K562 (cell line): ENCODE measurements around the gene NTN1. TPM values are rescaled to one million over a fixed set of nuclear protein-coding genes. Genes with fewer than 3 reads are reported as not detected.

Source experiments
- ATAC-seq: fragments of 200-7000 bp; cut with Tn5 transposase; 3 replicates; pipeline ENCODE4 v1.9.1; 2020; ENCODE audit warnings: moderate library complexity
- BruUV-seq: library from RNA; stranded (reverse); fragments of 400-500 nt; replicated peaks from 2 replicates; lab custom pipeline; 2021; lab: Mats Ljungman, UMichigan
- CTCF ChIA-PET: fragments of 300-600 bp; formaldehyde crosslinking; extraction: SDS; loops from one replicate; lab custom pipeline; 2021; ENCODE audit warnings: low intra/inter-chr PET ratio; lab: Yijun Ruan, JAX
- POLR2A ChIA-PET: fragments of 300-600, 350-650 bp; sonication (Branson Sonifier 250); formaldehyde crosslinking; extraction: SDS; loops from one replicate; lab custom pipeline; 2021; ENCODE audit warnings: antibody characterized with exemption, inconsistent platforms; lab: Yijun Ruan, JAX
- DNase-seq, 4 experiments: peaks; one replicate each; pipeline versions ENCODE4 v3.0.0 to v3.0.0-alpha.2; 2011 to 2018; ENCODE audit warnings: low spot score in 3 of 4, mixed read lengths in 3 of 4; ENCODE audit errors: extremely low read depth in 1 of 4
- FAIRE-seq: peaks from 2 replicates; lab custom pipeline; 2011; peaks lifted over from hg19 to GRCh38; lab: Jason Lieb, UNC
- H2AFZ ChIP-seq: 2 replicates; pipeline ENCODE4 v1.6.0; 2011; ENCODE audit warnings: low read depth, low read length, control low read depth, inconsistent platforms
- H3K27ac ChIP-seq: fragments of 200-600 bp; 3 replicates; pipeline ENCODE4 v1.8.0; 2011; ENCODE audit warnings: low read depth, mild to moderate bottlenecking, control low read depth, inconsistent platforms, low read length, moderate library complexity, mixed read lengths; ENCODE audit errors: extremely low read depth
- H3K27me3 ChIP-seq, 2 experiments: fragments of 300-600 bp in 1 of 2; 2 replicates in 1 of 2; 3 replicates in 1 of 2; pipeline versions ENCODE4 v1.6.0 to v1.8.0; 2011; ENCODE audit warnings: inconsistent platforms in 2 of 2, low read length in 2 of 2, mild to moderate bottlenecking in 1 of 2, mixed read lengths in 1 of 2, moderate library complexity in 1 of 2; ENCODE audit not compliant: control insufficient read depth in 2 of 2, insufficient read depth in 2 of 2
- H3K36me3 ChIP-seq: fragments of 300-600 bp; 3 replicates; pipeline ENCODE4 v1.8.0; 2011; ENCODE audit warnings: mild to moderate bottlenecking, low read length, inconsistent platforms; ENCODE audit not compliant: control insufficient read depth, insufficient read depth
- H3K4me1 ChIP-seq, 2 experiments: fragments of 200-600 bp in 1 of 2; replicated peaks in 1 of 2; 2 replicates in 1 of 2; 3 replicates in 1 of 2; pipeline versions ENCODE4 v1.5.1 to v1.8.0; 2011; ENCODE audit warnings: inconsistent platforms in 2 of 2, low read length in 2 of 2, mild to moderate bottlenecking in 1 of 2, mixed read lengths in 1 of 2, moderate library complexity in 1 of 2; ENCODE audit not compliant: control insufficient read depth in 2 of 2, insufficient read depth in 2 of 2
- H3K4me2 ChIP-seq: 2 replicates; pipeline ENCODE4 v1.6.1; 2011; ENCODE audit warnings: low read length, control low read depth, inconsistent platforms, mixed read lengths; ENCODE audit not compliant: insufficient read depth
- H3K4me3 ChIP-seq: fragments of 200-600 bp; sonication (generic), shearing (Covaris generic); 2 replicates; pipeline ENCODE4 v1.5.1; 2016; ENCODE audit warnings: control low read depth, inconsistent platforms
- H3K79me2 ChIP-seq: fragments of 200-600 bp; 3 replicates; pipeline ENCODE4 v1.8.0; 2011; ENCODE audit warnings: low read length, inconsistent platforms; ENCODE audit not compliant: control insufficient read depth, insufficient read depth
- H3K9ac ChIP-seq, 2 experiments: 2 replicates each; pipeline versions ENCODE4 v1.6.0 to v1.6.1; 2011; ENCODE audit warnings: low read depth in 2 of 2, low read length in 2 of 2, control low read depth in 1 of 2, inconsistent platforms in 1 of 2, mild to moderate bottlenecking in 1 of 2, mixed read lengths in 1 of 2; ENCODE audit not compliant: insufficient read depth in 1 of 2
- H3K9me1 ChIP-seq: one replicate; pipeline ENCODE4 v1.6.0; 2011; ENCODE audit warnings: inconsistent platforms, mild to moderate bottlenecking, low read length, moderate library complexity; ENCODE audit not compliant: control insufficient read depth, insufficient read depth
- H3K9me3 ChIP-seq: replicated peaks from 2 replicates; pipeline ENCODE4 v1.5.1; 2011; ENCODE audit warnings: low read depth, low read length, inconsistent platforms; ENCODE audit not compliant: control insufficient read depth, insufficient read depth
- H4K20me1 ChIP-seq: replicated peaks from 2 replicates; pipeline ENCODE4 v1.6.1; 2011; ENCODE audit warnings: low read length, inconsistent platforms, mixed read lengths; ENCODE audit not compliant: control insufficient read depth, insufficient read depth
- ERF ChIP-seq: fragments of 450-650 bp; formaldehyde crosslinking; IDR thresholded peaks from 2 replicates; pipeline ENCODE4 v1.4.0; 2020; ENCODE audit warnings: mild to moderate bottlenecking, mixed read lengths
- FOXO4 ChIP-seq: fragments of 450-650 bp; formaldehyde crosslinking; IDR thresholded peaks from 2 replicates; pipeline ENCODE4 v1.4.0; 2020; ENCODE audit warnings: mild to moderate bottlenecking, moderate library complexity
- ID3 ChIP-seq, 2 experiments: fragments of 250-450 bp in 1 of 2; fragments of 450-650 bp in 1 of 2; sonication (Bioruptor Pico) in 1 of 2; IDR thresholded peaks; 2 replicates each; pipeline versions ENCODE4 v1.6.1 to v1.8.0; 2016 to 2021; ENCODE audit warnings: mild to moderate bottlenecking in 2 of 2, moderate library complexity in 2 of 2, missing compliant biosample characterization in 1 of 2, missing genetic modification characterization in 1 of 2
- ZFP1 ChIP-seq: fragments of 450-650 bp; formaldehyde crosslinking; IDR thresholded peaks from 2 replicates; pipeline ENCODE4 v1.4.0; 2020; ENCODE audit warnings: mild to moderate bottlenecking, mixed read lengths
- ZNF444 ChIP-seq: fragments of 250-450 bp; sonication (Bioruptor Pico); IDR thresholded peaks from 2 replicates; pipeline ENCODE4 v1.4.0; 2020; ENCODE audit warnings: mild to moderate bottlenecking, moderate library complexity
- ZNF512 ChIP-seq: IDR thresholded peaks from 2 replicates; pipeline ENCODE4 v1.6.1; 2016; ENCODE audit warnings: missing genetic modification characterization, missing compliant biosample characterization
- ZNF717 ChIP-seq: fragments of 250-450 bp; sonication (Bioruptor Pico); IDR thresholded peaks from 2 replicates; pipeline ENCODE4 v1.5.0; 2021
- WGBS: fragments of 100-300 bp; shearing (Covaris generic); methylation state at CpG from one replicate; pipeline ENCODE4 v1.1.6; 2016; ENCODE audit warnings: low coverage, mixed read lengths; ENCODE audit not compliant: insufficient coverage; ENCODE audit errors: missing lambda C conversion rate; 5-methylcytosine and 5-hydroxymethylcytosine counted together
- in situ Hi-C: fragments of 300-500 bp; cut with MboI; formaldehyde crosslinking; loops from 4 replicates; pipeline ENCODE4 v1.15.0; 2018; ENCODE audit warnings: inconsistent platforms, mixed read lengths
- intact Hi-C: fragments of 100-400 bp; cut with micrococcal nuclease; formaldehyde crosslinking; loops from 2 replicates; pipeline ENCODE4 v1.14.2; 2022
- polyA plus RNA-seq, 8 experiments: library from polyadenylated mRNA; depleted of rRNA in 4 of 8; stranded (reverse) in 5 of 8; unstranded in 3 of 8; fragments of >200 nt; fragmentation: Nextera tagmentation in 2 of 8; fragmentation: Illumina TruSeq in 1 of 8; extraction: Ambion mirVana in 2 of 8; extraction: Trizol in 1 of 8; gene quantifications; 2 replicates each; pipeline versions ENCODE4 v1.2.1 to v1.2.3, GENCODE V29; 2011 to 2014; ENCODE audit warnings: inconsistent platforms in 1 of 8, missing spikeins in 1 of 8
- total RNA-seq, 7 experiments: library from RNA; depleted of rRNA in 6 of 7; stranded (reverse); fragments of >200 nt in 6 of 7; fragmentation: Illumina TruSeq in 2 of 7; extraction: Trizol in 2 of 7; gene quantifications; 2 replicates each; pipeline versions ENCODE4 v1.2.1 to v1.2.3, GENCODE V29; 2011 to 2021; ENCODE audit warnings: low replicate concordance in 1 of 7

Gene NTN1
- total and polyA plus RNA-seq, 9 of the 15 experiments (the other 6 are each of a cell fraction or from before 2014, with no cell fraction given) = 0.02 TPM; not detected in 8

- H2AFZ ChIP-seq = no peak overlapping the region
- no peaks in the 10 kb centered on the region for H3K9me3 ChIP-seq
- FAIRE-seq (no peak), ATAC-seq (no peak), DNase-seq (no peak)
- no peaks in the 10 kb centered on the region for H3K36me3 ChIP-seq
- H4K20me1 ChIP-seq = 0 out of 2 replicates have a peak, but pooled peaks cover 5% of the 10 kb centered on the region
- no TSS peak for BruUV-seq
- intact Hi-C loops (no loop called here), in situ Hi-C loops (no loop called here)
- no peak overlapping the region for H3K4me2 ChIP-seq
- TF ChIP-seq ZNF444 = no peak
- H3K79me2 ChIP-seq = no peaks in the 10 kb centered on the region
- H3K4me3 ChIP-seq = no peak overlapping the region
- ChIA-PET POLR2A (no interaction called here), CTCF (no interaction called here)
- 30% methylated on average over 8 of the region's 12 CpGs for WGBS
- peaks cover 0 to 19% of the 10 kb centered on the region in 2 experiments; a peak in 2 of 5 replicates for H3K27me3 ChIP-seq
- H3K9me1 ChIP-seq = no peaks in the 10 kb centered on the region
- H3K4me1 ChIP-seq = peaks cover 0 to 20% of the 10 kb centered on the region in 2 experiments; a peak in 2 of 5 replicates
- H3K27ac ChIP-seq = no peak overlapping the region
- H3K9ac ChIP-seq = no peak overlapping the region
Observed at GRCh38 chr17:9238340-9239245, 217.3 kb downstream of the NTN1 start.

DNA sequence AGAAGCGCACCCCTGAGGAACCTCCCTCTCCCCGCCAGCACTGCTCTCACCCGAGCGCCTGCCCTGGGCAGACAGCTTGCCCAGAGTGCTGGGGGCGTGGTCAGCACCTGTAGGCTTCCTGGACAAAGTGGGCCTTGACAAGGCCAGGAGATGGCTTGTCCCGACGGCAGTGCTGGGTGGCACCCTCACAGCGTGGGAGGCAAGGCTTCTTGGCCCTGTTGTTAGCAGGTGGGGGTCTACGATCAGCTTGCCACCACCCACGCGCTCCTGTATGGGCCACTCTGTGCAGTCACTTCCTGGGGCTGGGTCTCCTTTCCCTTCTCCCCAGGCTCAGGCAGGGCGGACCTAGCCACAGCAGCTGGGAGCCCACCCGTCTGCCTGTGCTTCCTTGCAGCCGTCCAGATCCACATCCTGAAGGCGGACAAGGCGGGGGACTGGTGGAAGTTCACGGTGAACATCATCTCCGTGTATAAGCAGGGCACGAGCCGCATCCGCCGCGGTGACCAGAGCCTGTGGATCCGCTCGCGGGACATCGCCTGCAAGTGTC is 218.0 kb downstream of the NTN1 start:
- H4K20me1 ChIP-seq = 0 out of 2 replicates have a peak, but pooled peaks cover 5% of the 10 kb centered on the region
- peak overlapping the region; percentile 52; the same call in 1 of the 2 replicates for H3K4me2 ChIP-seq
- ChIA-PET CTCF (no interaction called here), POLR2A (interaction anchor here (1.0 kb wide), 1 partner anchor 63 kb away, joined by 3 read pairs; no protein-coding TSS in a partner anchor)
- intact Hi-C loops (no loop called here), in situ Hi-C loops (no loop called here)
- peak overlapping the region; percentile 66 for H2AFZ ChIP-seq
- FAIRE-seq (no peak), ATAC-seq (no peak), DNase-seq (no peak)
- WGBS = 80% methylated on average over 4 of the region's 27 CpGs
- no peaks in the 10 kb centered on the region for H3K79me2 ChIP-seq
- H3K9me1 ChIP-seq = no peaks in the 10 kb centered on the region
- no peaks in the 10 kb centered on the region for H3K36me3 ChIP-seq
- no peak overlapping the region for H3K4me3 ChIP-seq
- H3K27me3 ChIP-seq = peaks cover 0 to 16% of the 10 kb centered on the region in 2 experiments; a peak in 2 of 5 replicates
- H3K27ac ChIP-seq = no peak overlapping the region
- H3K9ac ChIP-seq = peak overlapping the region in 1 of 2 experiments; percentile 74; a peak in 1 of 4 replicates
- H3K4me1 ChIP-seq = peaks cover 0 to 20% of the 10 kb centered on the region in 2 experiments; a peak in 2 of 5 replicates
- no peaks in the 10 kb centered on the region for H3K9me3 ChIP-seq
- no TSS peak for BruUV-seq
- TF ChIP-seq ID3 (CRISPR knock-in tag; IDR thresholded peaks at IDR 0.05) (no peak), ID3 (tag; IDR thresholded peaks at IDR 0.05) (no peak), ZFP1 (CRISPR knock-in tag) (no peak), ZNF512 (tag) (no peak), ERF (no peak), FOXO4 (CRISPR knock-in tag) (no peak), ZNF717 (CRISPR knock-in tag) (no peak)
